ENCODE results near the gene SPATA46.

SPATA46 gene

GRCh38 chr1:162351246-162351842, 25.3 kb downstream of the SPATA46 start:
- no peak for DNase-seq

GRCh38 chr1:162349635-162350330, 26.9 kb downstream of the SPATA46 start:
- no peak for DNase-seq

- no peak for DNase-seq
Observed at GRCh38 chr1:162347281-162347680, 29.4 kb downstream of the SPATA46 start.

GRCh38 chr1:162343470-162343869, 33.2 kb downstream of the SPATA46 start:
- no peak for DNase-seq

GRCh38 chr1:162342452-162342983, 34.1 kb downstream of the SPATA46 start:
- no peak for DNase-seq

GRCh38 chr1:162336621-162337285, 39.9 kb downstream of the SPATA46 start:
- no peak for DNase-seq

- DNase-seq: no peak
Observed at GRCh38 chr1:162335126-162335525, 41.5 kb downstream of the SPATA46 start.

- DNase-seq: no peak
Observed at GRCh38 chr1:162333991-162334390, 42.7 kb downstream of the SPATA46 start.

GRCh38 chr1:162329826-162330225, 46.8 kb downstream of the SPATA46 start:
- DNase-seq: no peak

GRCh38 chr1:162328512-162328911, 48.1 kb downstream of the SPATA46 start:
- no peak for DNase-seq

- no peak for DNase-seq
Observed at GRCh38 chr1:162327788-162328165, 48.9 kb downstream of the SPATA46 start.

- no peak for DNase-seq
Observed at GRCh38 chr1:162327144-162327787, 49.4 kb downstream of the SPATA46 start.

GRCh38 chr1:162326559-162326958, 50.1 kb downstream of the SPATA46 start:
- DNase-seq: no peak

GRCh38 chr1:162324396-162324795, 52.3 kb downstream of the SPATA46 start:
- no peak for DNase-seq
